Trophoblast cell (in vitro differentiated cells and primary cell): ENCODE data around the gene ZFYVE19.

ENCODE experiments used
- DNase-seq, 2 donors: peaks; one replicate each; pipeline ENCODE4 v3.0.0-alpha.2; 2016
- H2AFZ ChIP-seq: 2 replicates; pipeline ENCODE4 v1.6.1; 2013; ENCODE audit warnings: low read length, moderate library complexity, mild to moderate bottlenecking; ENCODE audit not compliant: insufficient read depth, poor library complexity
- H2AK5ac ChIP-seq: 2 replicates; pipeline ENCODE4 v1.6.1; 2013; ENCODE audit warnings: mild to moderate bottlenecking, low read length
- H2BK120ac ChIP-seq: 2 replicates; pipeline ENCODE4 v1.6.1; 2013; ENCODE audit warnings: low read length, mild to moderate bottlenecking, moderate library complexity; ENCODE audit not compliant: insufficient read depth, poor library complexity
- H2BK12ac ChIP-seq: 2 replicates; pipeline ENCODE4 v1.6.1; 2013; ENCODE audit warnings: mild to moderate bottlenecking, low read length, moderate library complexity
- H2BK5ac ChIP-seq: 2 replicates; pipeline ENCODE4 v1.6.1; 2013; ENCODE audit warnings: low read length, low read depth, moderate library complexity, mild to moderate bottlenecking; ENCODE audit not compliant: poor library complexity
- H3K14ac ChIP-seq: 2 replicates; pipeline ENCODE4 v1.6.1; 2013; ENCODE audit warnings: mild to moderate bottlenecking, low read length
- H3K18ac ChIP-seq: 2 replicates; pipeline ENCODE4 v1.6.1; 2013; ENCODE audit warnings: mild to moderate bottlenecking, low read length
- H3K23ac ChIP-seq: 2 replicates; pipeline ENCODE4 v1.6.1; 2013; ENCODE audit warnings: low read length
- H3K27ac ChIP-seq: 2 replicates; pipeline ENCODE4 v1.5.1; 2013; ENCODE audit warnings: low read depth, mild to moderate bottlenecking, inconsistent platforms, low read length, moderate library complexity
- H3K27me3 ChIP-seq: 2 replicates; pipeline ENCODE4 v1.6.1; 2013; ENCODE audit warnings: inconsistent platforms, mild to moderate bottlenecking, low read length, moderate library complexity; ENCODE audit not compliant: insufficient read depth
- H3K36me3 ChIP-seq, 2 experiments: 1 replicate in 1 of 2; 2 replicates in 1 of 2; pipeline ENCODE4 v1.6.1; 2013; ENCODE audit warnings: low read length in 2 of 2, mild to moderate bottlenecking in 2 of 2, moderate library complexity in 1 of 2; ENCODE audit not compliant: insufficient read depth in 2 of 2, control insufficient read depth in 1 of 2
- H3K4ac ChIP-seq: 2 replicates; pipeline ENCODE4 v1.6.1; 2013; ENCODE audit warnings: low read depth, mild to moderate bottlenecking, low read length, moderate library complexity
- H3K4me1 ChIP-seq, 2 experiments: 1 replicate in 1 of 2; 2 replicates in 1 of 2; pipeline ENCODE4 v1.6.1; 2013; ENCODE audit warnings: low read length in 2 of 2, mild to moderate bottlenecking in 2 of 2, moderate library complexity in 1 of 2; ENCODE audit not compliant: insufficient read depth in 2 of 2, control insufficient read depth in 1 of 2
- H3K4me2 ChIP-seq: 2 replicates; pipeline ENCODE4 v1.6.1; 2013; ENCODE audit warnings: inconsistent platforms, mild to moderate bottlenecking, low read length, moderate library complexity
- H3K4me3 ChIP-seq: 2 replicates; pipeline ENCODE4 v1.5.1; 2013; ENCODE audit warnings: mild to moderate bottlenecking, low read depth, low read length, inconsistent platforms
- H3K79me1 ChIP-seq: one replicate; pipeline ENCODE4 v1.6.1; 2013; ENCODE audit warnings: low read length
- H3K79me2 ChIP-seq: 2 replicates; pipeline ENCODE4 v1.6.1; 2013; ENCODE audit warnings: low read length, mild to moderate bottlenecking; ENCODE audit not compliant: control insufficient read depth, insufficient read depth, poor library complexity
- H3K9ac ChIP-seq: 2 replicates; pipeline ENCODE4 v1.6.1; 2013; ENCODE audit warnings: mild to moderate bottlenecking, low read length
- H3K9me3 ChIP-seq: 2 replicates; pipeline ENCODE4 v1.6.1; 2013; ENCODE audit warnings: low read depth, mild to moderate bottlenecking, control low read depth, inconsistent platforms, low read length; ENCODE audit not compliant: insufficient read depth
- H4K12ac ChIP-seq: 2 replicates; pipeline ENCODE4 v1.6.1; 2013; ENCODE audit warnings: low read depth, mild to moderate bottlenecking, low read length, moderate library complexity
- H4K8ac ChIP-seq: 2 replicates; pipeline ENCODE4 v1.6.1; 2013; ENCODE audit warnings: low read depth, mild to moderate bottlenecking, low read length, moderate library complexity
- H4K91ac ChIP-seq: one replicate; pipeline ENCODE4 v1.6.1; 2013; ENCODE audit warnings: low read depth, mild to moderate bottlenecking, low read length, moderate library complexity
- WGBS: extraction: QIAGEN DNeasy Blood & Tissue Kit; methylation state at CpG from one replicate; pipeline ENCODE4 v1.1.7; 2013; ENCODE audit warnings: missing lambda C conversion rate; ENCODE audit not compliant: insufficient read length, insufficient coverage; ENCODE audit errors: extremely low coverage; 5-methylcytosine and 5-hydroxymethylcytosine counted together

Gene ZFYVE19

DNA sequence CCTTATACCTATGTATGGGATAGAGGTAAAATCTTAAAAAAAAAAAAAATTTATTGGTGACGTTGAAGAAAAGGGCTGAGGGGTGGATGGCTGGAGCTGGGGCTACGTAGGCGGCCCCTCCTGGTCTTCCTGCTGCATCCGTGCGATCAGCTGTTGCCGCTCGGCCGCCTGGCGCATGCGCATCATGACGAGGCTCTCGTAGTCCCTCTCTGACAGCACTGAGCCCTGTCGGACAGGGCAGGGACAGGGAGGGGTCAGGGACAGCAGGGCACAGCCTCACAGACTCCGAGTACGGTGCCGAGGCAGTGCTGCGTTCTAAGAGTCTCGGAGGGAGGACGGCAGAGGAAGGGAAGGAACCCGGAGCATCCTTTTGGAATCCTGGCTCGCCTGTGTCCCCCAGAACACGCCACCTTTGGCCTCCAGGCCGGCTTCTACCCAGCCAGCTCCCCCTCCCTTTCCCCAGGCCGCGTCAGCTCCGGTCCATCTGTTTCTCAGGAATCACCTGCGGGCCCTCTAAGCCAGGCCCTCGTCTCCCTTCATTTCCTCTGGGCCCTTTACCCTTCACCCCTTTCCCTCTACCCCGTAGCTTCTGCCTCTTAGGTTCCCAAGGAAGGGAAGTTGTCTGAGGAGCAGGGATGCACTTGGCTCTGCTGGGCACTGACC is 38.9 kb upstream of the ZFYVE19 start:
- Histone ChIP-seq H3K18ac (no peak overlapping the region), H2BK12ac (no peak overlapping the region), H3K9me3 (peaks cover 2% of the 10 kb centered on the region), H3K14ac (no peak overlapping the region), H3K4ac (no peak overlapping the region), H2AK5ac (no peak overlapping the region), H3K4me3 (no peak overlapping the region), H3K27me3 (no peaks in the 10 kb centered on the region), H2BK120ac (no peak overlapping the region), H2AFZ (no peak overlapping the region), H3K79me2 (no peaks in the 10 kb centered on the region), H4K8ac (no peak overlapping the region), H2BK5ac (no peak overlapping the region), H3K27ac (no peak overlapping the region), H3K4me1 (peaks cover 18 to 19% of the 10 kb centered on the region in 2 experiments), H3K23ac (no peak overlapping the region), H3K4me2 (no peak overlapping the region), H4K12ac (no peak overlapping the region), H3K36me3 (peaks cover 27 to 33% of the 10 kb centered on the region in 2 experiments), H3K79me1 (peaks cover 11% of the 10 kb centered on the region), H4K91ac (no peak overlapping the region), H3K9ac (no peak overlapping the region)
- no peak for DNase-seq
- WGBS: no CpG with 5 or more reads among the region's 29 CpGs

DNA sequence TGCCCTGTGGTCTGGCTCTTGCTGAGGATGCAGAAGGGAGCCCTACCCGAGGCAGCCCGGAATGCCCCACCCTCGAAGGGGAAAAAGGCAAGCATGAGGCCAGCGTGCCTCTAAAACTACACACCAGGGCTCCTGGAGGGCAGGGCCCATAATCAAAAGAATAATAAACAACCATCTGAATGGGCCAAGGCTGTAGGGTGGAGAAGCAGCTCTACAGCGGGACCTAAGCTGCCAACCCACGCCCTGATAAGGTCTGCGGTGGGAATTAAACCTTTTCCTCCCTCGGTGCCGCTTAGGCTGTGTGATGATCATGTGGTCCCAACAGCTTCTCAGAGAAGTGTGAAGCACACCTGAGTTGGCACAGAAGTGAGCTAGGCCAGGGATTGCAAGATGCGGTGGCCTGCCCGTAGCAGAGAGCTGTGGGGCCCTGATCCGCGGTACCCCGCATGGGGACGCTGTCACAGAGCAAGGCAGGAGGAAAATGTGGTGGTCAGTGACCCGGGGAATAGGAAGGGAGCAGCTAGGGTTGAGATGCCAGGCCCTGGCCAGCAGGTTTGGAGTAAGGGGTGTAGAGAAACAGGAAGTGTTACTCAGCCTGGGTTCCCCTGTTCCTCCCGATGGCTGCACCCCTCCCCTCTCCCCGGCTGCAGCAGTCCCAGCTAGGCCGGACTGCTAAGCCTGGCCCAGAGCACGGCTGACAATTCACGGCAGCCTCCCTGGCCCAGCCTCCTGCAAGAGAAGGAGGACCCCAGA is 38.2 kb upstream of the ZFYVE19 start:
- Histone ChIP-seq H3K4me2 (no peak overlapping the region), H3K4ac (no peak overlapping the region), H3K9me3 (peaks cover 2% of the 10 kb centered on the region), H4K12ac (no peak overlapping the region), H3K27ac (no peak overlapping the region), H3K27me3 (no peaks in the 10 kb centered on the region), H3K9ac (no peak overlapping the region), H3K79me1 (peaks cover 5% of the 10 kb centered on the region), H2BK5ac (no peak overlapping the region), H3K79me2 (no peaks in the 10 kb centered on the region), H2BK120ac (no peak overlapping the region), H2AFZ (no peak overlapping the region), H2BK12ac (no peak overlapping the region), H3K36me3 (peaks cover 34 to 40% of the 10 kb centered on the region in 2 experiments), H3K4me1 (peaks cover 12 to 13% of the 10 kb centered on the region in 2 experiments), H3K14ac (no peak overlapping the region), H3K23ac (no peak overlapping the region), H3K4me3 (no peak overlapping the region), H3K18ac (no peak overlapping the region), H4K91ac (no peak overlapping the region), H2AK5ac (no peak overlapping the region), H4K8ac (no peak overlapping the region)
- DNase-seq: no peak
- WGBS: no CpG with 5 or more reads among the region's 21 CpGs

DNA sequence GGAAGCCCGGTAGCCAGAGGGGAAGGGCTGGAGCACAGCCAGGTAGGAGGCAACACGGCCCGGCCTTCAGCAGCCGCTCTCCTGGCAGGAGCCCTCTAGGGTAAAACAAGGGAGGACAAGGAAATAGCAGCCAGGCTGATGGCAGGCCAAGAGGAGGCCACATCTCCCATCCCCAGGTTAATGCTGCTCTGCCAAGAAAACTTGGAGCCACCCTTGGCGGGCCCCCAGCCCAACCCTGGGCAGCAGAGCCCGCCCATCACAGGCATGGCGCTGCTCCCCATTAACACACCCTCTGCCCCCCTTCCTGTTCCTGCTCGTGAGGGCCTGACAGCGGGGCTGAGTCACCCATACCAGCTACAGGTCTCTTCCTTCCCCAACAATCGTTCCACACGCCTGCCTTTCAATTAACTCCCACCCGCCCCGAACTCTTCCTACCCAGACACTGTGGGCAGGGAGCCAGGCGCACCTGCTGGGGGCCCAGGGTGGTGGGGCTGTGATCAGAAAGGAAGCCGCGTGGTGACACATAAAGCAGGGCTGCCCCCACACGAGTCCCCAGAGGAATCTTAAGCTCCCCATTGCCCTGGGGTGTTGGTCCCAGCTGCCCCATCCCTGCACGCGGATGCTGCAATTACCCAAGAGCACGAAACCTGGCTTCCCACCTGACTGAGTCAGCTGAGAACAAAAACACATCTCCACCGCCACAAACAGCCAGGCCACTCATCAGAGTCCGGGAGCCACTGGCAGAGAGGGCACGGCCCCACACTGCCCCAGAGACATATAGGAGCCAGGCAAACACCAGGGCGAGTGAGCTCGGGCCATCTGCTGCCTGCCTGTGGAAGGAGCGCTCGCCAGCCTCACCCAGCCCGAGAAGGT is 37.4 kb upstream of the ZFYVE19 start, which contains the start of gene C15orf62:
Gene C15orf62 (plus strand): TSS at position 707 of the 873 bp plus-strand sequence. CDS start 516 bp downstream, outside the sequence.
- no peak within 1 kb of the TSS for H4K91ac ChIP-seq
- H3K27ac ChIP-seq: no peak within 1 kb of the TSS
- H3K4me2 ChIP-seq: no peak within 1 kb of the TSS
- no peak for DNase-seq
- H4K8ac ChIP-seq: no peak within 1 kb of the TSS
- H3K18ac ChIP-seq: no peak within 1 kb of the TSS
- H3K4me3 ChIP-seq: no peak within 1 kb of the TSS
- H2BK12ac ChIP-seq: no peak within 1 kb of the TSS
- no peaks in the 10 kb centered on the region for H3K27me3 ChIP-seq
- no peaks in the 10 kb centered on the region for H3K79me2 ChIP-seq
- H3K4ac ChIP-seq: no peak within 1 kb of the TSS
- no peaks in the 10 kb centered on the region for H3K79me1 ChIP-seq
- H2AFZ ChIP-seq: no peak within 1 kb of the TSS
- no peak within 1 kb of the TSS for H3K23ac ChIP-seq
- peaks cover 2% of the 10 kb centered on the region for H3K9me3 ChIP-seq
- H3K4me1 ChIP-seq: peaks cover 11% of the 10 kb centered on the region in 2 experiments
- H2AK5ac ChIP-seq: no peak within 1 kb of the TSS
- no peak within 1 kb of the TSS for H3K14ac ChIP-seq
- peaks cover 41 to 48% of the 10 kb centered on the region in 2 experiments for H3K36me3 ChIP-seq
- H2BK120ac ChIP-seq: no peak within 1 kb of the TSS
- no peak within 1 kb of the TSS for H4K12ac ChIP-seq
- H3K9ac ChIP-seq: no peak within 1 kb of the TSS
- no peak within 1 kb of the TSS for H2BK5ac ChIP-seq
- 100% methylated on average over 4 of the region's 28 CpGs for WGBS

DNA sequence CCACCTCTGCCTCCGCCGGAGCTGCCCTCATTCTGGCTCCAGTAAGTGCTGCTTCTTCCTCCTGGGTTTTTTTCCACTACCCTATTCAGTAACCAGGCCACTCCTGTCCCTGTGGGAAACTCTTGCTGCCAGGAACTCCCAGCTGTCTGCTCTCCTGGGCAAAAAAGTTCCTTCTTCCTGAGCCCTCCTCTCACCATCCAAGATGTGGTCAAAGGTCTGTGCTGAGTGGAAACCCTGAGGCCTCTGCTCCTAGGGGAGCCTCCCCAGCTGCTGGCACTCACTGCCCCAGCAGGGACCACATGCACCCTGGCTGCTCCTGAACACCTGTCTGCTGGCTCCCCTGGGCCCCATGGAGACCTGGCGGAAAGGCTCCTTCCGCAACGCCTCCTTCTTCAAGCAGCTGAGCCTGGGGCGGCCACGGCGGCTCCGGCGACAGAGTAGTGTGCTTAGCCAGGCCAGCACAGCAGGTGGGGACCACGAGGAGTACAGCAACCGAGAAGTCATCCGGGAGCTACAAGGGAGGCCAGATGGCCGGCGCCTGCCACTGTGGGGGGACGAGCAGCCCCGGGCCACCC is 36.7 kb upstream of the ZFYVE19 start:
- Histone ChIP-seq H2AK5ac (no peak overlapping the region), H3K4ac (no peak overlapping the region), H3K79me2 (no peaks in the 10 kb centered on the region), H4K91ac (no peak overlapping the region), H2BK12ac (no peak overlapping the region), H3K4me3 (no peak overlapping the region), H2AFZ (no peak overlapping the region), H4K12ac (no peak overlapping the region), H3K36me3 (peaks cover 49 to 52% of the 10 kb centered on the region in 2 experiments), H3K14ac (no peak overlapping the region), H3K79me1 (no peaks in the 10 kb centered on the region), H3K27ac (no peak overlapping the region), H3K4me2 (no peak overlapping the region), H3K9me3 (no peaks in the 10 kb centered on the region), H3K18ac (no peak overlapping the region), H3K9ac (no peak overlapping the region), H3K23ac (no peak overlapping the region), H3K4me1 (peaks cover 6 to 7% of the 10 kb centered on the region in 2 experiments), H2BK5ac (no peak overlapping the region), H2BK120ac (no peak overlapping the region), H4K8ac (no peak overlapping the region), H3K27me3 (no peaks in the 10 kb centered on the region)
- no peak for DNase-seq
- WGBS: no CpG with 5 or more reads among the region's 17 CpGs
